ENCODE data around the gene PTPRN2. TPM values are rescaled to one million over a fixed set of nuclear protein-coding genes. Genes with fewer than 3 reads are reported as not detected.

The PTPRN2 gene
- total RNA-seq, 1 experiment from 2014 or later = 0.11 TPM

- intact Hi-C loops (cut with micrococcal nuclease; ENCODE audit: unreplicated experiment) = no loop called here
- no peak for TF ChIP-seq EZH2 (IDR thresholded peaks at IDR 0.05; ENCODE audit: borderline replicate concordance, low read depth, low read length, poor library complexity, severe bottlenecking)
- no peak for TF ChIP-seq CTCF (conservative IDR thresholded peaks at IDR 0.05; ENCODE audit: low read depth, low read length)
- H3K4me3 ChIP-seq (ENCODE audit: low read depth, low read length, poor library complexity, severe bottlenecking) = no peak overlapping the region
- no peaks in the 10 kb centered on the region for H3K9me3 ChIP-seq (ENCODE audit: low read depth, low read length, poor library complexity, severe bottlenecking)
- peaks cover 76% of the 10 kb centered on the region for H3K27me3 ChIP-seq (replicated peaks; ENCODE audit: insufficient read depth, low read depth, low read length, poor library complexity)
- H3K36me3 ChIP-seq (ENCODE audit: insufficient read depth, low read length, poor library complexity, severe bottlenecking) = no peaks in the 10 kb centered on the region
- no peak for DNase-seq (ENCODE audit: low spot score)
- H3K4me1 ChIP-seq (ENCODE audit: insufficient read depth, low read length, poor library complexity, severe bottlenecking) = no peaks in the 10 kb centered on the region
- ChIA-PET POLR2A (ENCODE audit: low non-redundant PET) (no interaction called here), CTCF (no interaction called here)
- no peak overlapping the region for H3K27ac ChIP-seq (ENCODE audit: low read depth, low read length, poor library complexity, severe bottlenecking)
- no TSS peak for BruUV-seq (replicated peaks)
These were observed 893.9 kb downstream of the PTPRN2 start for GRCh38 chr7:157693521-157694375.

- H3K4me1 ChIP-seq (ENCODE audit: insufficient read depth, low read length, poor library complexity, severe bottlenecking) = no peaks in the 10 kb centered on the region
- H3K27me3 ChIP-seq (replicated peaks; ENCODE audit: insufficient read depth, low read depth, low read length, poor library complexity) = peaks cover 76% of the 10 kb centered on the region
- H3K36me3 ChIP-seq (ENCODE audit: insufficient read depth, low read length, poor library complexity, severe bottlenecking) = no peaks in the 10 kb centered on the region
- no TSS peak for BruUV-seq (replicated peaks)
- no peak overlapping the region for H3K27ac ChIP-seq (ENCODE audit: low read depth, low read length, poor library complexity, severe bottlenecking)
- POLR2A ChIA-PET (ENCODE audit: low non-redundant PET) = no interaction called here
- CTCF ChIA-PET = no interaction called here
- no peak for DNase-seq (ENCODE audit: low spot score)
- H3K4me3 ChIP-seq (ENCODE audit: low read depth, low read length, poor library complexity, severe bottlenecking) = no peak overlapping the region
- H3K9me3 ChIP-seq (ENCODE audit: low read depth, low read length, poor library complexity, severe bottlenecking) = no peaks in the 10 kb centered on the region
- TF ChIP-seq CTCF (conservative IDR thresholded peaks at IDR 0.05; ENCODE audit: low read depth, low read length) (no peak), EZH2 (IDR thresholded peaks at IDR 0.05; ENCODE audit: borderline replicate concordance, low read depth, low read length, poor library complexity, severe bottlenecking) (no peak)
- intact Hi-C loops (cut with micrococcal nuclease; ENCODE audit: unreplicated experiment) = no loop called here
These were observed 894.5 kb downstream of the PTPRN2 start for GRCh38 chr7:157693071-157693520.

GRCh38 chr7:157692460-157693011 is 895.1 kb downstream of the PTPRN2 start:
- H3K4me1 ChIP-seq (ENCODE audit: insufficient read depth, low read length, poor library complexity, severe bottlenecking) = no peaks in the 10 kb centered on the region
- no TSS peak for BruUV-seq (replicated peaks)
- H3K36me3 ChIP-seq (ENCODE audit: insufficient read depth, low read length, poor library complexity, severe bottlenecking) = no peaks in the 10 kb centered on the region
- H3K4me3 ChIP-seq (ENCODE audit: low read depth, low read length, poor library complexity, severe bottlenecking) = no peak overlapping the region
- ChIA-PET CTCF (no interaction called here), POLR2A (ENCODE audit: low non-redundant PET) (no interaction called here)
- TF ChIP-seq CTCF (conservative IDR thresholded peaks at IDR 0.05; ENCODE audit: low read depth, low read length) = no peak
- peak; percentile 52 for TF ChIP-seq EZH2 (IDR thresholded peaks at IDR 0.05; ENCODE audit: borderline replicate concordance, low read depth, low read length, poor library complexity, severe bottlenecking)
- no peak for DNase-seq (ENCODE audit: low spot score)
- no peaks in the 10 kb centered on the region for H3K9me3 ChIP-seq (ENCODE audit: low read depth, low read length, poor library complexity, severe bottlenecking)
- intact Hi-C loops (cut with micrococcal nuclease; ENCODE audit: unreplicated experiment) = no loop called here
- H3K27ac ChIP-seq (ENCODE audit: low read depth, low read length, poor library complexity, severe bottlenecking) = no peak overlapping the region
- peaks cover 78% of the 10 kb centered on the region for H3K27me3 ChIP-seq (replicated peaks; ENCODE audit: insufficient read depth, low read depth, low read length, poor library complexity)

Data from A673 (cell line).